ENCODE data around the gene SMC6.
A peak's percentile ranks its signal among the peaks of the same experiment; 100 is the strongest.

The SMC6 gene

GRCh38 chr2:17795309-17795708, 41.7 kb upstream of the SMC6 start:
- TF ChIP-seq CTCF (conservative IDR thresholded peaks at IDR 0.05; ENCODE audit: low read length) = no peak
- H3K4me3 ChIP-seq (ENCODE audit: low read length) = no peak overlapping the region
- DNase-seq (ENCODE audit: low read depth) = no peak

- peak; percentile 32 for DNase-seq (ENCODE audit: low read depth)
- no peak for TF ChIP-seq CTCF (conservative IDR thresholded peaks at IDR 0.05; ENCODE audit: low read length)
- no peak overlapping the region for H3K4me3 ChIP-seq (ENCODE audit: low read length)
These were observed 40.3 kb upstream of the SMC6 start for GRCh38 chr2:17793803-17794354.

GRCh38 chr2:17793296-17793695, 39.7 kb upstream of the SMC6 start:
- H3K4me3 ChIP-seq (ENCODE audit: low read length) = no peak overlapping the region
- no peak for DNase-seq (ENCODE audit: low read depth)
- no peak for TF ChIP-seq CTCF (conservative IDR thresholded peaks at IDR 0.05; ENCODE audit: low read length)

DNA sequence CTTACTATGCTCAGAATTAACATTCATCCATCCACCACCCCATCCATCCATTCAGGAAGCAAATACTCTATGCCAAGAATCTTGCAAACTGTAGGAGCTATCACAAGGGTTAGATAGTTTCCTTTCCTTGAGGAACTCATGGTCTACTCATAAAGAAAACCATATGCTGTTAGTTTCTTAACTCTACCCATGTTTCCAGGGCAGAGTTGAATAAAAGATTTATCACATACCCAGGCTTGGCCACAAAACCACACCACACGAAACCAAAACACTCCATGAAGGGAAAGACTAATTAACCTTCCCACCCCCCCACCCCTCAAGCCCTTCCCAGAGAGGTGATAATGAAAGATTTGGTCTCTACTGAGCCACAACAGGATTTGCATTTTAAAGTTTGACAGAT, 38.9 kb upstream of the SMC6 start:
- no peak overlapping the region for H3K4me3 ChIP-seq (ENCODE audit: low read length)
- TF ChIP-seq CTCF (conservative IDR thresholded peaks at IDR 0.05; ENCODE audit: low read length) = no peak
- peak; percentile 53 for DNase-seq (ENCODE audit: low read depth)

GRCh38 chr2:17791817-17792130, 38.2 kb upstream of the SMC6 start:
- no peak overlapping the region for H3K4me3 ChIP-seq (ENCODE audit: low read length)
- TF ChIP-seq CTCF (conservative IDR thresholded peaks at IDR 0.05; ENCODE audit: low read length) = no peak
- no peak for DNase-seq (ENCODE audit: low read depth)

DNA sequence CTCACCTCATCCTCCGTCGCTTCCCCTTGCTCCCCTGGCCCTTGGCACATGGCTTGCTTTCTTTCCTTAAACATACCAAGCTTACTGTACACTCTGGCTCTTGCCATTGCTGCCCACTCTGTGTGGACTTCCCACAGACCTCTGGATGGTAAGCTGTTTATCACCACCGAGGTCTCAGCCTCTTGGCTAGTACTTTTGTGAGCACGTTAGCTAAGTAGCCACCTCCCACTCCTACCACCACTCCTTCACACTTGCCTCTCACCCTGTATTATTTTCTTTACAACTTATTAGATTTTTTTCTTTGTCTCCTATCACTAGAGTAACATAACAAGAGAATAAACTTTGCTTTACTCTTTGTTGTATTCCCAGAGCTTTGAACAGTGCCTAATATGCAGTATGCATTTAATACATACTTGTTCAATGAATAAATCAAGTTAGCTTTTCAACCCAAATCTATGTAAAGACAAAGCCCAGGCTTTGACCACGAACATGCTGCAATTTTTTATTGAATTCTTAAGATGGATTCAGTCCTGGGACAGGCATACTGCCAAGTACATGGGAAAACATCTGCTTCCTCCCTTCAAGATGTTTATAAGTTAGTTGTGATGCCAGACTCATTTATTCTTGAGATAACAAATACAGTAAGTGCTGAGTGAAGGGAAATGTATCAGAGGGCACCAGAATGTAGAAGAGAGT, 37.7 kb upstream of the SMC6 start:
- TF ChIP-seq CTCF (conservative IDR thresholded peaks at IDR 0.05; ENCODE audit: low read length) = no peak
- DNase-seq (ENCODE audit: low read depth) = peak; percentile 94
- no peak overlapping the region for H3K4me3 ChIP-seq (ENCODE audit: low read length)

GRCh38 chr2:17790536-17790935, 36.9 kb upstream of the SMC6 start:
- no peak overlapping the region for H3K4me3 ChIP-seq (ENCODE audit: low read length)
- TF ChIP-seq CTCF (conservative IDR thresholded peaks at IDR 0.05; ENCODE audit: low read length) = no peak
- no peak for DNase-seq (ENCODE audit: low read depth)

Data from AG10803 (cell line).